OCI-LY7 (cell line): ENCODE measurements around the gene C15orf39.
A peak's percentile ranks its signal among the peaks of the same experiment; 100 is the strongest.

Experiments used
- EZH2phosphoT487 ChIP-seq: fragments of 200-600 bp; sonication (generic); IDR thresholded peaks from 2 replicates; pipeline ENCODE4 v1.6.1; 2018; ENCODE audit warnings: low read depth, borderline replicate concordance, mild to moderate bottlenecking, mixed run types, antibody characterized with exemption, low read length, moderate library complexity, mixed read lengths
- TF ChIP-seq, protein P1 (sequence below): fragments of 200-600 bp; sonication (generic); conservative IDR thresholded peaks from 2 replicates; pipeline ENCODE4 v1.5.1; 2014; ENCODE audit warnings: mild to moderate bottlenecking, antibody characterized with exemption, low read length, moderate library complexity, mixed read lengths

DNA sequence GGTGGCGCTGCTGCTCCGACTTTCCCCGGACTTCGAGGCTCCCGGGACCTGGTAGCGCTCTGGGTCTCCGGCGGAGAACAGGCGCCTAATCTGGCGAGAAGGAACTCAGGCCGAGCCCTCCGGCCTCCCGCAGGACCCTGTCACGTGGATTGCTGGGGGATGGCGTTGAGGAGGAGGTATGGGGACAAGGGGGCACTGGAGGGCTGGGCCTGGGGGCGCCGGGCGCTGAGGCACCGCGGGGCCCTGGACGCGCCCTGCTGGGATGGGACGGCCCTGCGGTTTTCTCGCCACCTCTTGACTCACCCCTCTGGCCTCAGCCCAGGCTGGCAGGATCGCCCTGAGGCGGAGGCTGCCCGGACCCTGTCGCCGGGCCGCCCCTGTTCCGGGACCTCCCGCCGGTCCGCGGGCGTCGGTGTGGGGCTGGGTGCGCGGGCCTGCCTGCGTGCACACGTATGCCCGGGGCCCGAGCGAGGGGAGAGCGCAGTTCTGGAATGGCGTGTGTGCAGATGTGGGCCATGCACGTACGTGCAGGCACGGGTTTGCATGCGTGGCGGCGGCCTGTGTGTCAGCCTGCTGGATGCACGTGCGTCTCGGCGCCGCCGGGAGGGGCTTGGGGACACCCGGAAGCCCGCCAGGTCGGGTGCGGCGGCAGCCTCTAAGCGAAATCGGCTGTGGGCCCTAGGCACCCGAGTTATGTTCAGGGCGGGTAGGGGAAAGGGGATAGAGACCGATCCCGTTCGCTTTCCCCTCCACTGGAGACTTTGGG lies 752 bp downstream of the C15orf39 start:
- TF ChIP-seq, protein P1, sequence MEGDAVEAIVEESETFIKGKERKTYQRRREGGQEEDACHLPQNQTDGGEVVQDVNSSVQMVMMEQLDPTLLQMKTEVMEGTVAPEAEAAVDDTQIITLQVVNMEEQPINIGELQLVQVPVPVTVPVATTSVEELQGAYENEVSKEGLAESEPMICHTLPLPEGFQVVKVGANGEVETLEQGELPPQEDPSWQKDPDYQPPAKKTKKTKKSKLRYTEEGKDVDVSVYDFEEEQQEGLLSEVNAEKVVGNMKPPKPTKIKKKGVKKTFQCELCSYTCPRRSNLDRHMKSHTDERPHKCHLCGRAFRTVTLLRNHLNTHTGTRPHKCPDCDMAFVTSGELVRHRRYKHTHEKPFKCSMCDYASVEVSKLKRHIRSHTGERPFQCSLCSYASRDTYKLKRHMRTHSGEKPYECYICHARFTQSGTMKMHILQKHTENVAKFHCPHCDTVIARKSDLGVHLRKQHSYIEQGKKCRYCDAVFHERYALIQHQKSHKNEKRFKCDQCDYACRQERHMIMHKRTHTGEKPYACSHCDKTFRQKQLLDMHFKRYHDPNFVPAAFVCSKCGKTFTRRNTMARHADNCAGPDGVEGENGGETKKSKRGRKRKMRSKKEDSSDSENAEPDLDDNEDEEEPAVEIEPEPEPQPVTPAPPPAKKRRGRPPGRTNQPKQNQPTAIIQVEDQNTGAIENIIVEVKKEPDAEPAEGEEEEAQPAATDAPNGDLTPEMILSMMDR: peak; percentile 71
- TF ChIP-seq EZH2phosphoT487: no peak
